ENCODE data around the gene NDUFB10.

NDUFB10 gene

DNA sequence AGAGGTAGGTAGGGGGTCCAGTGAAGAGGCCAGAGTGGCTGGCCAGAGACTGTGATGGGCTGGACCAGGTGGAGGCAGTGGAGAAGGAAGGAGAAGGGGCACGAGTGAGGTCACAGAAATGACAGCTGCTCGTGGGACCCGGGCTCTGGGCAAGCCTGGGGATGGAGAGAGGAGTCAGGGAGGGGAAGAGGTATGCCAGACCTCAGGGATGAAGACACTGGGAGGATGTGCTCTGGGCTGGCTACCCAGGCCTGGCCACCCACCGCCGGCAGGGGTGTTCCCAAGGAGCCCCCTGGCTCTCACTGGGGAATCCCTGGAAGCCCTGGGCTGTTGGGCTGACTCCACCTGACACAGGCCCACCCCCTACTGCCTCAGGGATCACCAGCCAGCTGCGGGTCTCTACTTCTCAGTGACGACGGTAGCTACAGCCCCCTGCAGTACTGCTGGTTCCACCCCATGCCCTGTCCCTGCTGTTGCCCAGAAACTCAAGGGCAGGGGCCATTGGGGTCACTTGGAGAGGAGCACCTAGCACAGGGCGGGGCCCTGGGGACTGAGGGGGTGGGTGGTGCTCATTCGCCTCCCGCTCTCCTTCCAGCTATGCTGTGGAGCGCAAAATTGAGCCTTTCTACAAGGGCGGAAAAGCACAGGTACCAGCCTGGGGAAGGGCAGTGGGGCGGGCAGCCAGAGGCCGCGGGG is 14.3 kb downstream of the NDUFB10 start:
- TF ChIP-seq, protein P1, sequence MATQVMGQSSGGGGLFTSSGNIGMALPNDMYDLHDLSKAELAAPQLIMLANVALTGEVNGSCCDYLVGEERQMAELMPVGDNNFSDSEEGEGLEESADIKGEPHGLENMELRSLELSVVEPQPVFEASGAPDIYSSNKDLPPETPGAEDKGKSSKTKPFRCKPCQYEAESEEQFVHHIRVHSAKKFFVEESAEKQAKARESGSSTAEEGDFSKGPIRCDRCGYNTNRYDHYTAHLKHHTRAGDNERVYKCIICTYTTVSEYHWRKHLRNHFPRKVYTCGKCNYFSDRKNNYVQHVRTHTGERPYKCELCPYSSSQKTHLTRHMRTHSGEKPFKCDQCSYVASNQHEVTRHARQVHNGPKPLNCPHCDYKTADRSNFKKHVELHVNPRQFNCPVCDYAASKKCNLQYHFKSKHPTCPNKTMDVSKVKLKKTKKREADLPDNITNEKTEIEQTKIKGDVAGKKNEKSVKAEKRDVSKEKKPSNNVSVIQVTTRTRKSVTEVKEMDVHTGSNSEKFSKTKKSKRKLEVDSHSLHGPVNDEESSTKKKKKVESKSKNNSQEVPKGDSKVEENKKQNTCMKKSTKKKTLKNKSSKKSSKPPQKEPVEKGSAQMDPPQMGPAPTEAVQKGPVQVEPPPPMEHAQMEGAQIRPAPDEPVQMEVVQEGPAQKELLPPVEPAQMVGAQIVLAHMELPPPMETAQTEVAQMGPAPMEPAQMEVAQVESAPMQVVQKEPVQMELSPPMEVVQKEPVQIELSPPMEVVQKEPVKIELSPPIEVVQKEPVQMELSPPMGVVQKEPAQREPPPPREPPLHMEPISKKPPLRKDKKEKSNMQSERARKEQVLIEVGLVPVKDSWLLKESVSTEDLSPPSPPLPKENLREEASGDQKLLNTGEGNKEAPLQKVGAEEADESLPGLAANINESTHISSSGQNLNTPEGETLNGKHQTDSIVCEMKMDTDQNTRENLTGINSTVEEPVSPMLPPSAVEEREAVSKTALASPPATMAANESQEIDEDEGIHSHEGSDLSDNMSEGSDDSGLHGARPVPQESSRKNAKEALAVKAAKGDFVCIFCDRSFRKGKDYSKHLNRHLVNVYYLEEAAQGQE (IDR thresholded peaks at IDR 0.05; ENCODE audit: insufficient read depth in 1 of 2, low read depth in 2 of 2, low read length in 2 of 2): no peak
- TF ChIP-seq TAF1 (IDR thresholded peaks at IDR 0.05; ENCODE audit: borderline replicate concordance, insufficient read depth, low read length) (no peak), FOXP2 (optimal IDR thresholded peaks at IDR 0.05; ENCODE audit: borderline replicate concordance, extremely low read depth, extremely low read length, insufficient read depth) (no peak), SIN3A (IDR thresholded peaks at IDR 0.05; ENCODE audit: borderline replicate concordance, insufficient read depth, low read length) (no peak), POLR2AphosphoS5 (IDR thresholded peaks at IDR 0.05; ENCODE audit: low read depth, low read length) (no peak)

DNA sequence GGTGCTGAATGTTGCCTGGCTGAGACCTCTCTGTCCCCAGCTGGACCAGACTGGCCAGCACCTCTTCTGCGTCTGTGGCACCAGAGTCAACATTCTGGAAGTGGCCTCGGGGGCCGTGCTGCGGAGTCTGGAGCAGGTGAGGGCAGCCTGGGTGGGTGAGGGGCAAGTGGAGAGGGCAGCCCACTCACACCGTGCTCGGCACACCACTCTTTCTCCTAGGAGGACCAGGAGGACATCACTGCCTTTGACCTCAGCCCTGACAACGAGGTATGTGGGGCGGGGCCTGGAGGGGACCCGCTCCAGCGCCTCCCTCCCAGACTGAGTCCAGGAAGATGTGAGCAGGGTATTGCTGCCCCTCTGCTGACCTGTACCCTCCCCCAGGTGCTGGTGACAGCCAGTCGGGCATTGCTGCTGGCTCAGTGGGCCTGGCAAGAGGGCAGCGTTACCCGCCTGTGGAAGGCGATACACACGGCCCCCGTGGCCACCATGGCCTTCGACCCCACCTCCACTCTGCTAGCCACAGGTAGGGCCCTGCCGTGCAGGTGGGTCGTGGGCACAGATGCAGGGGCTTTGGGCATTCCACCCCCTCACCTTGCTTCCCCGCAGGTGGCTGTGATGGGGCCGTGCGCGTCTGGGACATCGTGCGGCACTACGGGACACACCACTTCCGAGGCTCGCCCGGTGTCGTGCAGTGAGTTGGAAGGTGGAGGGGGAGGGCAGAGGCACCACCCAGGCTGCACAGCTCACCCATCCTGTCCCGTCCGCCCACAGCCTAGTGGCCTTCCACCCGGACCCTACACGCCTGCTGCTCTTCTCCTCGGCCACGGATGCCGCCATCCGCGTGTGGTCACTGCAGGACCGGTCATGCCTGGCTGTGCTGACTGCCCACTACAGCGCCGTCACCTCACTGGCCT is 15.1 kb downstream of the NDUFB10 start:
- TF ChIP-seq, protein P1 (IDR thresholded peaks at IDR 0.05; ENCODE audit: insufficient read depth in 1 of 2, low read depth in 2 of 2, low read length in 2 of 2): no peak
- TF ChIP-seq TAF1 (IDR thresholded peaks at IDR 0.05; ENCODE audit: borderline replicate concordance, insufficient read depth, low read length) (no peak), FOXP2 (optimal IDR thresholded peaks at IDR 0.05; ENCODE audit: borderline replicate concordance, extremely low read depth, extremely low read length, insufficient read depth) (no peak), SIN3A (IDR thresholded peaks at IDR 0.05; ENCODE audit: borderline replicate concordance, insufficient read depth, low read length) (no peak), POLR2AphosphoS5 (IDR thresholded peaks at IDR 0.05; ENCODE audit: low read depth, low read length) (no peak)

DNA sequence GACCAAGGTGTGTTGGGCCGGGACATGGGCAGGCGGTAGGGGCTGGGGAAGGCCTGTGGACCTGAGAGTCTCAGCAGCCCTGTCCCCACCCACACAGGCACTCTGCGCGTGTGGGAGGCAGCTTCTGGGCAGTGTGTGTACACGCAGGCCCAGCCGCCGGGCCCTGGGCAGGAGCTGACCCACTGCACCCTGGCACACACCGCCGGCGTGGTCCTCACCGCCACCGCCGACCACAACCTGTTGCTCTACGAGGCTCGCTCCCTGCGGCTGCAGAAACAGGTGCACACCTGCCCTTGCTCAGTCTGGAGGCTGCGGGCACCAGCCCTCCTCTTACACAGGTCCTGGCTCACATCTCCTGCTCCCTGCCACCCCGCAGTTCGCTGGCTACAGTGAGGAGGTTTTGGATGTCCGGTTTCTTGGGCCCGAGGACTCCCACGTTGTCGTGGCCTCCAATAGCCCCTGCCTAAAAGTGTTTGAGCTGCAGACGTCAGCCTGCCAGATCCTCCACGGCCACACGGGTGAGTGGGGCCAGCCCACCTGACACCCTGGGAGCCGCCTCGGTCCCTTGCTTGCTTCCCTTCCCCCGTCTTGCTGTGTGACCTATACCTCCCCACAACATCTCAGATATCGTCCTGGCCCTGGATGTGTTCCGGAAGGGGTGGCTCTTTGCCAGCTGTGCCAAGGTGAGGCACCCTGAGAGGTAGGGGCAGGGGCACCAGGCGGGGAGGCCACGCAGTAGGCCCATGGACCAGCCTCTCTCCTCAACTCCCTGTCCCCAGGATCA is 16.3 kb downstream of the NDUFB10 start:
- TF ChIP-seq POLR2AphosphoS5 (IDR thresholded peaks at IDR 0.05; ENCODE audit: low read depth, low read length): no peak
- TF ChIP-seq SIN3A (IDR thresholded peaks at IDR 0.05; ENCODE audit: borderline replicate concordance, insufficient read depth, low read length): no peak
- TF ChIP-seq, protein P1 (IDR thresholded peaks at IDR 0.05; ENCODE audit: insufficient read depth in 1 of 2, low read depth in 2 of 2, low read length in 2 of 2): no peak
- TF ChIP-seq FOXP2 (optimal IDR thresholded peaks at IDR 0.05; ENCODE audit: borderline replicate concordance, extremely low read depth, extremely low read length, insufficient read depth): no peak

DNA sequence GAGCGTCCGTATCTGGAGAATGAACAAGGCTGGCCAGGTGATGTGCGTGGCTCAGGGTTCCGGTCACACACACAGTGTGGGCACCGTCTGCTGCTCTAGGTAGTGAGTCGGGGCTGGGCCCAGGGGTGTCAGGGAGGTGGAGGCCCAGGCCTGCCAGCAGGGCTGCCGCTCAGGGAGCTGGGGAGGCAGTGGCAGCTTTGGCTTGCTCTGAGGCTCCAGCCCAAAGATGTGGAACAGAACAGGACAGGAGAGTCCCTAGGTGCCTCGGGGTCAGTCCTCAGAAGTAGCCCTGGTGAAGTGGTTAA is 16.8 kb downstream of the NDUFB10 start:
- TF ChIP-seq FOXP2 (optimal IDR thresholded peaks at IDR 0.05; ENCODE audit: borderline replicate concordance, extremely low read depth, extremely low read length, insufficient read depth) (no peak), SIN3A (IDR thresholded peaks at IDR 0.05; ENCODE audit: borderline replicate concordance, insufficient read depth, low read length) (no peak), TAF1 (IDR thresholded peaks at IDR 0.05; ENCODE audit: borderline replicate concordance, insufficient read depth, low read length) (no peak), POLR2AphosphoS5 (IDR thresholded peaks at IDR 0.05; ENCODE audit: low read depth, low read length) (no peak)
- TF ChIP-seq, protein P1 (IDR thresholded peaks at IDR 0.05; ENCODE audit: insufficient read depth in 1 of 2, low read depth in 2 of 2, low read length in 2 of 2): no peak

Measured in PFSK-1 (cell line).